MM.1S (cell line): ENCODE results near the gene NME4.

ENCODE experiments used
- DNase-seq: peaks from one replicate; pipeline ENCODE4 v3.0.0-alpha.2; 2015
- H2AFZ ChIP-seq: fragments of 300-600 bp; sonication (generic); 2 replicates; pipeline ENCODE4 v1.6.0; 2016; ENCODE audit warnings: antibody characterized with exemption, low read length
- H3F3A ChIP-seq: fragments of 300-600 bp; sonication (generic); 2 replicates; pipeline ENCODE4 v1.6.1; 2016; ENCODE audit warnings: mild to moderate bottlenecking, antibody characterized with exemption, low read length, moderate library complexity, mixed read lengths; ENCODE audit not compliant: insufficient read depth
- H3K27ac ChIP-seq: fragments of 300-600 bp; sonication (generic); 2 replicates; pipeline ENCODE4 v1.5.1; 2016; ENCODE audit warnings: mild to moderate bottlenecking, low read length
- H3K27me3 ChIP-seq: fragments of 300-600 bp; sonication (generic); replicated peaks from 2 replicates; pipeline ENCODE4 v1.6.0; 2016; ENCODE audit warnings: low read length; ENCODE audit not compliant: insufficient read depth
- H3K36me3 ChIP-seq: fragments of 300-600 bp; sonication (generic); replicated peaks from 2 replicates; pipeline ENCODE4 v1.6.1; 2016; ENCODE audit warnings: mild to moderate bottlenecking, low read length, mixed read lengths; ENCODE audit not compliant: insufficient read depth
- H3K4me1 ChIP-seq: fragments of 300-600 bp; sonication (generic); 2 replicates; pipeline ENCODE4 v1.6.1; 2016; ENCODE audit warnings: low read length, mixed read lengths
- H3K4me2 ChIP-seq: fragments of 300-600 bp; sonication (generic); 2 replicates; pipeline ENCODE4 v1.6.0; 2016; ENCODE audit warnings: low read depth, low read length
- H3K4me3 ChIP-seq: fragments of 300-600 bp; sonication (generic); 2 replicates; pipeline ENCODE4 v1.5.1; 2016; ENCODE audit warnings: low read length, mixed read lengths
- H3K79me2 ChIP-seq: fragments of 300-600 bp; sonication (generic); 2 replicates; pipeline ENCODE4 v1.6.1; 2016; ENCODE audit warnings: mixed run types, low read length, mixed read lengths
- H3K9ac ChIP-seq: fragments of 300-600 bp; sonication (generic); 2 replicates; pipeline ENCODE4 v1.6.1; 2016; ENCODE audit warnings: low read length, mixed read lengths
- H3K9me2 ChIP-seq: fragments of 300-600 bp; sonication (generic); replicated peaks from 2 replicates; pipeline ENCODE4 v1.6.1; 2016; ENCODE audit warnings: mild to moderate bottlenecking, low read length, mixed read lengths; ENCODE audit not compliant: insufficient read depth
- H3K9me3 ChIP-seq: fragments of 300-600 bp; sonication (generic); replicated peaks from 2 replicates; pipeline ENCODE4 v1.6.1; 2016; ENCODE audit warnings: mild to moderate bottlenecking, low read length, mixed read lengths; ENCODE audit not compliant: insufficient read depth
- H4K20me1 ChIP-seq: fragments of 300-600 bp; sonication (generic); 2 replicates; pipeline ENCODE4 v1.6.1; 2016; ENCODE audit warnings: mild to moderate bottlenecking, low read length, moderate library complexity, mixed read lengths; ENCODE audit not compliant: insufficient read depth
- EZH2 ChIP-seq: fragments of 300-600 bp; sonication (generic); optimal IDR thresholded peaks from 2 replicates; pipeline ENCODE3; 2017; ENCODE audit warnings: low read depth, mild to moderate bottlenecking, antibody characterized with exemption, low read length, mixed read lengths
- EZH2phosphoT487 ChIP-seq: fragments of 300-600 bp; sonication (generic); IDR thresholded peaks from 2 replicates; pipeline ENCODE4 v1.6.1; 2018; ENCODE audit warnings: antibody characterized with exemption, low read length
- TF ChIP-seq, protein P1 (sequence below): fragments of 300-600 bp; sonication (generic); IDR thresholded peaks from 2 replicates; pipeline ENCODE4 v1.5.1; 2016; ENCODE audit warnings: antibody characterized with exemption, low read length, mixed read lengths

Gene NME4

DNA sequence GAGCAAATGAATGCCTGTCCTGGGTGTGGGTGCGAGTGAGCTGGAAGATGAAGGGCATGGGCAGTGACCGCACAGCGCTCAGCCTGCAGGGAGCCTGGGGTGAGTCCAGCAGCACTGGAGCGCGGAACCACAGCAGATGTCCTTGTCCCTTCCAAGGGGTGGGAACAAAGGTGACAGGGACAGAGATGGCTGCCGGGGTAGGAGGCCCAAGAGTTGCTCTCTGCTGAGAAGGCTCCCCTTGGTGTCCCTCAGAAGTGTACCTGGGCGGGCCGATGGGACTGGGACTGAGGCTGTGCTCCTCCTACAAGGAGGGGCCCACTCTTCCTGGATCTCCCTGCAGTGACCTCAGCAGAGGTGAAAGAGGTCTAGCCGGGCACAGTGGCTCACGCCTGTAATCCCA, 7.6 kb upstream of the NME4 start:
- Histone ChIP-seq H3K9me3 (no peaks in the 10 kb centered on the region), H3K79me2 (no peaks in the 10 kb centered on the region), H3K27ac (no peak overlapping the region), H3F3A (peaks cover 18% of the 10 kb centered on the region), H3K4me3 (no peak overlapping the region), H3K9me2 (no peaks in the 10 kb centered on the region), H3K4me1 (peaks cover 19% of the 10 kb centered on the region), H4K20me1 (no peaks in the 10 kb centered on the region), H2AFZ (no peak overlapping the region), H3K4me2 (no peak overlapping the region), H3K36me3 (no peaks in the 10 kb centered on the region), H3K27me3 (no peaks in the 10 kb centered on the region), H3K9ac (no peak overlapping the region)
- TF ChIP-seq EZH2phosphoT487, result no peak
- TF ChIP-seq, protein P1, sequence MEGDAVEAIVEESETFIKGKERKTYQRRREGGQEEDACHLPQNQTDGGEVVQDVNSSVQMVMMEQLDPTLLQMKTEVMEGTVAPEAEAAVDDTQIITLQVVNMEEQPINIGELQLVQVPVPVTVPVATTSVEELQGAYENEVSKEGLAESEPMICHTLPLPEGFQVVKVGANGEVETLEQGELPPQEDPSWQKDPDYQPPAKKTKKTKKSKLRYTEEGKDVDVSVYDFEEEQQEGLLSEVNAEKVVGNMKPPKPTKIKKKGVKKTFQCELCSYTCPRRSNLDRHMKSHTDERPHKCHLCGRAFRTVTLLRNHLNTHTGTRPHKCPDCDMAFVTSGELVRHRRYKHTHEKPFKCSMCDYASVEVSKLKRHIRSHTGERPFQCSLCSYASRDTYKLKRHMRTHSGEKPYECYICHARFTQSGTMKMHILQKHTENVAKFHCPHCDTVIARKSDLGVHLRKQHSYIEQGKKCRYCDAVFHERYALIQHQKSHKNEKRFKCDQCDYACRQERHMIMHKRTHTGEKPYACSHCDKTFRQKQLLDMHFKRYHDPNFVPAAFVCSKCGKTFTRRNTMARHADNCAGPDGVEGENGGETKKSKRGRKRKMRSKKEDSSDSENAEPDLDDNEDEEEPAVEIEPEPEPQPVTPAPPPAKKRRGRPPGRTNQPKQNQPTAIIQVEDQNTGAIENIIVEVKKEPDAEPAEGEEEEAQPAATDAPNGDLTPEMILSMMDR, result no peak
- no peak for TF ChIP-seq EZH2
- DNase-seq, result no peak

DNA sequence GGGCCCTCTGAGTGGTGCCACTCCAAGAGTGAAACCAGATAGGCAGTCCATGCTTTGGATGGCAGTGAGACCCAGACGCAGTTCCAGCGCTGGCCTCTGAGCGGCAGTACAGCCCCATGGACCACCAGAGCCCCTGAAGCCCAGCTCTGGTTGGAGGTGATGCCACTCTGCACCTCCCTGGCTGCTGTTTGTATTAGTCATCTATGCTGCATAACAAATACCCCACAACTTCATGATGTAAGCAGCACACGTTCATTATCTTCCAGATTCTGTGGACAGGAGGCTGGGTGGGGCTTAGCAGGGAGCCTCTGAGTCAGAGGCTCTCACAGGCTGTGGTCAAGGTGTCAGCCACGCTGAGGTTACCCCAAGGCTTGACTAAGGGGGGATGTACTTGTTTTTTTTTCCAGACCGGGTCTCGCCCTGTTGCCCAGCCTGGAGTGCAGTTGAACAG, 5.1 kb upstream of the NME4 start:
- no peak overlapping the region for H3K27ac ChIP-seq
- no peaks in the 10 kb centered on the region for H3K9me2 ChIP-seq
- peak; percentile 57 for DNase-seq
- H3K9me3 ChIP-seq, result no peaks in the 10 kb centered on the region
- no peak overlapping the region for H3K9ac ChIP-seq
- peaks cover 10% of the 10 kb centered on the region for H3K4me1 ChIP-seq
- H3K4me3 ChIP-seq, result no peak overlapping the region
- H3F3A ChIP-seq, result peaks cover 10% of the 10 kb centered on the region
- H3K79me2 ChIP-seq, result no peaks in the 10 kb centered on the region
- H3K36me3 ChIP-seq, result no peaks in the 10 kb centered on the region
- TF ChIP-seq, protein P1, result peak; percentile 78
- no peak for TF ChIP-seq EZH2phosphoT487
- no peaks in the 10 kb centered on the region for H3K27me3 ChIP-seq
- H2AFZ ChIP-seq, result no peak overlapping the region
- H3K4me2 ChIP-seq, result no peak overlapping the region
- no peaks in the 10 kb centered on the region for H4K20me1 ChIP-seq

DNA sequence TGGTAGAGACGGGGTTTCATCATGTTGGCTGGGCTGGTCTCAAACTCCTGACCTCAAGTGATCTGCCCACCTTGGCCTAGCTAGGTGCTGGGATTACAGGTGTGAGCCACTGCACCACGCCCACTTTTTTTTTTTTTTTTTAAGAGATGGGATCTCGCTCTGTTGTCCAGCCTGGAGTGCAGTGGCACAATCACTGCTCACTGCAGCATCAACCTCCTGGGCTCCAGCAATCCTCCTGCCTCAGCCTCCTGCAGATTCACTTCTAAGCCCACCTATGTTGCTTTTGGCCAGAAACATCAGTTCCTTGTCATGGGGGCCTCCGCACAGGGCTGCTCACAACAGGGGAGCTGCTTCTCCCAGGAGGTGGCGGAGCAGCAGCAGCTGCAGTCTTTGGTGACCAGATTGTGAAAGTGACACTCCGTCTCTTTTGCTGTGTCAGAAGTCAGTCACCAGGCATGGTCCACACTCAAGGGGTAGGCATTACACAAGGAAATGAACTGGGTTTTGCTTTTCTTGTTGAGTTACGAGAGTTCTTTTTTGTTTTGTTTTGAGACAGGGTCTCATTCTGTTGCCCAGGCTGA, 4.5 kb upstream of the NME4 start:
- peak overlapping the region; percentile 21; the same call in 1 of the 2 replicates for H3K4me3 ChIP-seq
- H3K9me2 ChIP-seq, result no peaks in the 10 kb centered on the region
- H2AFZ ChIP-seq, result peak overlapping the region; percentile 70
- peak; percentile 83 for DNase-seq
- peaks cover 9% of the 10 kb centered on the region; the same call in 1 of the 2 replicates for H3F3A ChIP-seq
- peak overlapping the region; percentile 42; the same call in 1 of the 2 replicates for H3K9ac ChIP-seq
- H3K36me3 ChIP-seq, result no peaks in the 10 kb centered on the region
- no peaks in the 10 kb centered on the region for H3K79me2 ChIP-seq
- H3K4me2 ChIP-seq, result peak overlapping the region; percentile 39; the same call in 1 of the 2 replicates
- TF ChIP-seq EZH2 (no peak), EZH2phosphoT487 (no peak)
- TF ChIP-seq, protein P1, result peak; percentile 60
- no peaks in the 10 kb centered on the region for H3K27me3 ChIP-seq
- H3K4me1 ChIP-seq, result peaks cover 9% of the 10 kb centered on the region; the same call in 1 of the 2 replicates
- H3K27ac ChIP-seq, result peak overlapping the region; percentile 65; the same call in 1 of the 2 replicates
- no peaks in the 10 kb centered on the region for H4K20me1 ChIP-seq
- H3K9me3 ChIP-seq, result no peaks in the 10 kb centered on the region
